Suprapubic skin (tissue), 3 donors: ENCODE results near the gene IQCK.

Experiments used
- CTCF ChIP-seq, 2 donors: fragments of 200-600 bp in 1 of 2; fragments of 450-650 bp in 1 of 2; sonication (generic) in 1 of 2; IDR thresholded peaks; one replicate each; pipeline ENCODE4 v1.5.1; 2016 to 2019; ENCODE audit warnings: antibody characterized with exemption in 2 of 2, mild to moderate bottlenecking in 1 of 2, moderate library complexity in 1 of 2
- EP300 ChIP-seq: sonication (generic); formaldehyde crosslinking; IDR thresholded peaks from one replicate; pipeline ENCODE4 v1.6.1; 2017; ENCODE audit warnings: antibody characterized with exemption
- POLR2A ChIP-seq, 2 donors: fragments of 450-650 bp; IDR thresholded peaks; one replicate each; pipeline ENCODE4 v1.6.1; 2017; ENCODE audit warnings: antibody characterized with exemption in 2 of 2, mild to moderate bottlenecking in 2 of 2, moderate library complexity in 2 of 2

- TF ChIP-seq POLR2A (IDR thresholded peaks at IDR 0.05) (no peak), CTCF (IDR thresholded peaks at IDR 0.05) (no peak), EP300 (no peak)
These were observed 125.3 kb downstream of the IQCK start for GRCh38 chr16:19843371-19843770.
